Suprapubic skin (tissue), 4 donors: ENCODE results near the gene IDH3G.

Experiments
- CTCF ChIP-seq, 2 donors: fragments of 200-600 bp in 1 of 2; fragments of 450-650 bp in 1 of 2; sonication (generic) in 1 of 2; IDR thresholded peaks; one replicate each; pipeline ENCODE4 v1.5.1; 2016 to 2019; ENCODE audit warnings: antibody characterized with exemption in 2 of 2, mild to moderate bottlenecking in 1 of 2, moderate library complexity in 1 of 2
- EP300 ChIP-seq: sonication (generic); formaldehyde crosslinking; IDR thresholded peaks from one replicate; pipeline ENCODE4 v1.6.1; 2017; ENCODE audit warnings: antibody characterized with exemption
- POLR2A ChIP-seq, 2 donors: fragments of 450-650 bp; IDR thresholded peaks; one replicate each; pipeline ENCODE4 v1.6.1; 2017; ENCODE audit warnings: antibody characterized with exemption in 2 of 2, mild to moderate bottlenecking in 2 of 2, moderate library complexity in 2 of 2
- POLR2AphosphoS5 ChIP-seq, 3 donors: sonication (generic); formaldehyde crosslinking; IDR thresholded peaks; one replicate each; pipeline ENCODE4 v1.6.1; 2017; ENCODE audit warnings: antibody characterized with exemption in 3 of 3

- no peak for TF ChIP-seq POLR2A (IDR thresholded peaks at IDR 0.05)
- TF ChIP-seq EP300 = no peak
- TF ChIP-seq CTCF (IDR thresholded peaks at IDR 0.05) = no peak
- TF ChIP-seq POLR2AphosphoS5 (IDR thresholded peaks at IDR 0.05) = no peak
Measured at GRCh38 chrX:153818571-153819383, 24.6 kb upstream of the IDH3G start.
